DMS114 treated with DMSO at 0.1 percent for 48 hours (cell line): ENCODE results near the gene RANBP17.
"Not testable (repeated sequence)": the region's sequence is repeated elsewhere in the genome, so short reads cannot be mapped to it uniquely, and the experiment has no call there.

Source experiments
- DNase-seq: peaks from one replicate; lab custom pipeline; 2025; ENCODE audit not compliant: unreplicated experiment; lab: John Stamatoyannopoulos, UW

Gene RANBP17

DNA sequence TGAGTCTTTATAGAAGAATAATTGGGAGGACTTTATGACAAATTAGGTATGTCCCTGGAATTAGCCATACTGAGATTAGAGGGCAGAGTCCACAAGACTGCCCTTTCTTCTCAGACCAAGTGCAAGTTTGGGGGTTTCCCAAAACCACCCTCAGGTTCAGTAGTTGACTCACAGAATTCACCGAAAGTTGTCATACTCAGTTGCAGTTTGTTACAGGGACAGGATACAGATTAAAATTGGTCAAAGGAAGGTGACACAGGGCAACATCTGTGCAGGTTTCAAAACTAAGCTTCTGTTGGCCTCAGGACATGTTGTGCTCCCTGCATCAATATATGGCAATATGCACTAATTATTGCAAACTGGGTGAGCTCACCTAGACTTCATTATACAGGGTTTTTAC is 3.8 kb downstream of the RANBP17 start:
- DNase-seq = no peak

DNA sequence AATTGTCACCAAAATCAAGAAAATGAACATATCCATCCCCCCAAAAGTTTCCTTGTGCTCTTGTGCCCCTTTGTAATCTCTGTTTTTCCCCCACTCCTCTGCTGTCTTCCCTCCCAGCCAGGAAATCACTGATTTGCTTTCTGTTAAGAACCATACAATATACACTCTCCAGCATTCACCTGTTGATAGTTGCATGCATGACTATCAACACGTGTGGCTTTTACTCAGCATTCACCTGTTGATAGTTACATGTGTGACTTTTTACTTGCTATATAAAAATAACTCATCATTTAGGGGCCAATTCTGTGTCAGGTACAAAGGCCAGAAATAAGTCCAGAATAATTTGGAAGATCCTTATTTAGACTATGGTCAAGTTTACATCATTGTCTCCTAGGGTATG is 6.0 kb downstream of the RANBP17 start:
- no peak for DNase-seq

GRCh38 chr5:170870390-170870789 is 8.6 kb downstream of the RANBP17 start:
- not testable (repeated sequence) for DNase-seq

DNA sequence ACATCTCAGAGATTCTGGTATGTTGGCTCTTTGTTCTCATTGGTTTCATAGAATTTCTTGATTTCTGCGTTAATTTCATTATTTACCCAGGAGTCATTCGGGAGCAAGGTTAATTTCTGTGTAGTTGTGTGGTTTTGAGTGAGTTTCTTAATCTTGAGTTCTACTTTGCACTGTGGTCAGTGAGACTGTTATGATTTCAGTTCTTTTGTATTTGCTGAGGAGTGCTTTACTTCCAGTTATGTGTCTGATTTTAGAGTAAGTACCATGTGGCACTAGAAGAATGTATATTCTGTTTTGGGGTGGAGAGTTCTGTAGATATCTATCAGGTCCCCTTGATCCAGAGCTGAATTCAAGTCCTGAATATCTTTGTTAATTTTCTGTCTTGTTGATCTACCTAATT is 12.2 kb downstream of the RANBP17 start:
- DNase-seq = no peak

DNA sequence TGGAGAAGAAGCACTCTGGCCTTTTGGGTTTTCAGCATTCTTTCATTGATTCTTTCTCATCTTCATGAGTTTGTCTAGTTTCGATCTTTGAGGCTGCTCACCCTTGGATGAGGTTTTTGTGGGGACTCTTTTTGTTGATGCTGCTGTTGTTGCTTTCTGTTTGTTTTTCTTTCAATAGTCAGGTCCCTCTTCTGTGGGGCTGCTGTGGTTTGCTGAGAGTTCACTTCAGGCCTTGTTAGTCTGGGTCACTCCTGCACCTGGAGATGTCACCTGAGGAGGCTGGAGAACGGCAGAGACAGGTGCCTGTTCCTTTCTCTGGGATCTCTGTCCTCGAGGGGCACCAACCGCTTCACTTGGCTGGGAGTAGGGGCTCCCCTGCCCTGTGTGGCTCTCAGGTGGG is 14.0 kb downstream of the RANBP17 start:
- DNase-seq = no peak

DNA sequence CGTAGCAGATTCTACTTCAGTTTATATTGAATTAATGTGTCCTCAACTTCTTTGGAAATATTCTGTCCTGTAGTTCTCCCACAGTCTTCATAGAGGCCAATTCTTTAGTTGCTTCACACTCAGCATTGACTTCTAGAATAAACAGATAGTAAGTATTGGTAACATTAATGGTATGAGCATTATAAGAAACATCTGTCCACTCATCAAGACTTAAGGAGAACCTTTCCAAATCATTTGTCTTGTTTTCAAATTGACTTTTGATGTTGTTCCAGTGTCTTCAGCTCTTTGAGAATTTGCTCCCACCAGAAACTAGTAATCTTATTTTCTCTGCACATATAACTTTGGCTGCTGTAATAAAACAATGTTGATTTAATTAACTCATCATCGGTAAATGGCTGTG is 18.3 kb downstream of the RANBP17 start:
- no peak for DNase-seq

- DNase-seq = no peak
Measured at GRCh38 chr5:170882345-170882744, 20.5 kb downstream of the RANBP17 start.

DNA sequence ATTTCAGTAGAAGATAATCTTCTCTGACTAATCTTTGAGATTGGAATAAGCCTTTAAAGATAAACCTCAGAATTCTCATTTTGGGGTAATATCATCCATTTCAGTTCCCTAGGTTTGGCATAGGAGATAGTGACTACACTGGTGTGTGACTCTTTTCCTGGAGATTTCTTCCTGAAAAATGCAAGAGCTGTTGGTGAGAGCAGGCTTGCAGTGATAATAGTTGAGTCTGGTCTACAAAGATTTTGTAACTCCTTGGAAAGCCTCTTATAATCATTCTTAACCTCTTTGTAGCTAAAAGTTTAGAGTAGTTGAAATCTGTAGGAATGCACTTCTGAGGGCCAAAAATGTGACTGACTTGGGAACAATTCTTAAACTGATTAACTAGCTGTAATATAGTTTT is 23.4 kb downstream of the RANBP17 start:
- DNase-seq = no peak

DNA sequence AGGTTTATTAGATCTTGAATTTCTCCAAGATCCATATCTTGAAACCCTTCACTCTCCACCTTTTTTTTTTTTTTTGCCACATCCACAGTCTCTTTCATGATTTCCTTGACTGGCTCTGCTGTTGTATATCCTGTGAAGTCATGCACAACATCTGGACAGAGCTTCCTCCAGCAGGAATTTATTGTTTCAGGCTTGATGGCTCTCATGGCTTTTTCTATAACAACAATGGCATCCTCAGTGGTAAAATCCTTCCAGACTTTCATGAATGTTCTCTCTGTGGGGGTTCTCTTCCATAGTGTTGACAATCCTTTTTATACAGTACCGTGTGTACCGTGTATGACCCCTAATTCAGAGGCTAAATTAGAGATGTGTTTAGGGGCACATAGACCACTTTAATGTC is 24.0 kb downstream of the RANBP17 start:
- DNase-seq = no peak

DNA sequence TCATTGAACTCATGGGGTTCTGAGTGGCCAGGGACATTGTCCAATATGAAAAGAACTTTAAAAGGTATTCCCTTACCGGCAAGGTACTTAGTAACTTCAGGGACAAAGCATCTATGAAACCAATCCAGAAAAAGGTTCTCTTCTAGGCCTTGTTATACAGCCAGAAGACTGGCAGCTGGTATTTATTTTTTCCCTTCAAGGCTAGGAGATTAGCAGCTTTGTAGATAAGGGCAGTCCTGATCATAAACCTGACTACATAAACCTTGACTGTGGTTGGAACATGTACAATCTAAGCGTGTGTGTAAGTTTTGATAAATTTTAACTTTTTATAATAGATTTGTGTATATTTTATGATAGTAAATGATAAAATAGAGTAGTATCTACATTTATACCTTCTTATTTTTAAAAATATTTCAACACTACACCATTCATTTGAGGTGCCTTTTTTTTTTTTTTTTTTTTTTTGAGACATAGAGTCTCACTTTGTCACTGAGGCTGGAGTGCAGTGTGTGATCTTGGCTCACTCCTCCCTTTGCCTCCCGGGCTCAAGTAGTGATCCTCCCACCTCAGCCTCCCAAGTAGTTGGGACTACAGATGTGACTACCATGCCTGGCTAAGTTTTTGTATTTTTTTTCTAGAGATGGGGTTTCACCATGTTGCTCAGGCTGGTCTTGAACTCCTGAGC is 24.5 kb downstream of the RANBP17 start:
- no peak for DNase-seq

GRCh38 chr5:170892196-170892595 is 30.4 kb downstream of the RANBP17 start:
- no peak for DNase-seq

GRCh38 chr5:170894665-170895064 is 32.8 kb downstream of the RANBP17 start:
- no peak for DNase-seq

GRCh38 chr5:170896779-170897178 is 35.0 kb downstream of the RANBP17 start:
- DNase-seq = no peak

- DNase-seq = no peak
Measured at GRCh38 chr5:170903075-170903474, 41.3 kb downstream of the RANBP17 start.

DNA sequence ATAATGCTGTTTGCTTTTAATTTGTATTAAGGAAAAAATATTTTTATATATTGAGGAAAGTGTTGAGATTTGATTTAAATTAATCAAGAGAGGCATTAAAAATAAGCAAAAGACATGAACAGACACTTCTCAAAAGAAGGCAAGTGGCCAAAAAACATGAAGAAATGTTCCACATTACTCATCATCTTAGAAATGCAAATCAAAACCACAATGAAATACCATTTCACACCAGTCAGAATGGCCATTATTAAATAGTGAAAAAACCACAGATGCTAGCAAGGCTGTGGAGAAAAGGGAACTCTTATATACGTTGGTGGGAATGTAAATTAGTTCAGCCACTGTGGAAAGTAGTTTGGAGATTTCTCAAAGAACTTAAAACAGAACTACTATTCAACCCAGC is 45.9 kb downstream of the RANBP17 start:
- DNase-seq = no peak

GRCh38 chr5:170913573-170913972 is 51.8 kb downstream of the RANBP17 start:
- no peak for DNase-seq

GRCh38 chr5:170917113-170917512 is 55.3 kb downstream of the RANBP17 start:
- no peak for DNase-seq

DNA sequence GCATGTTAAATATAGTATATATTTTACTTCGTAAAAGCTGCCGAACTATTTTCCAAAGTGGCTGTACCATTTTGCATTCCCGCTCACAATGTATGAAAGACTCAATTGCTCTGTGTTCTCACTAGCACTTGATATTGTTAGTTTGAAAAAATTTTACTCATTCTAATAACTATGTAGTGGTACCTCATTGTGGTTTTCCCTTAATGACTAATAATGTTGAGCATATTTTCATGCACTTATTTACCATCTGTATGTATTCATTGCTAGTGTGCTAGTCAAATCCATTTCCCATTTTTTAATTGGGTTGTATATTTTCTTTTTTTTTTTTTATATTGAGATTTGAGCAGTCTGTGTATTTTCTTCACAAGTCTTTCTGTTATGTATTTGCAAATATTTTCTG is 58.4 kb downstream of the RANBP17 start:
- DNase-seq = no peak

DNA sequence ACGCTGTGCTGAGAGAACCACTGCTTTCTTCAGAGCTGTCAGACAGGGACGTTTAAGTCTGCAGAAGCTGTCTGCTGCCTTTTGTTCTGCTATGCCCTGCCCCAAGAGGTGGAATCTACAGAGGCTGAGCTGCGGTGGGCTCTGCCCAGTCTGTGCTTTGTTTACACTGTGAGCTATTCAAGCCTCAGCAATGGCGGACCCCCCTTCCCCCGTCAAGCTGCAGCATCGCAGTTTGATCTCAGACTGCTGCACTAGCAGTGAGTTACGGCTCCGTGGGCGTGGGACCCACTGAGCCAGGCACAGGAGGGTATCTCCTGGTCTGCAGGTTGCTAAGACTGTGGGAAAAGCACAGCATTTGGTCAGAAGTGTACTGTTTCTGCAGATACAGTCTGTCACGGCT is 60.5 kb downstream of the RANBP17 start:
- DNase-seq = not testable (repeated sequence)

DNA sequence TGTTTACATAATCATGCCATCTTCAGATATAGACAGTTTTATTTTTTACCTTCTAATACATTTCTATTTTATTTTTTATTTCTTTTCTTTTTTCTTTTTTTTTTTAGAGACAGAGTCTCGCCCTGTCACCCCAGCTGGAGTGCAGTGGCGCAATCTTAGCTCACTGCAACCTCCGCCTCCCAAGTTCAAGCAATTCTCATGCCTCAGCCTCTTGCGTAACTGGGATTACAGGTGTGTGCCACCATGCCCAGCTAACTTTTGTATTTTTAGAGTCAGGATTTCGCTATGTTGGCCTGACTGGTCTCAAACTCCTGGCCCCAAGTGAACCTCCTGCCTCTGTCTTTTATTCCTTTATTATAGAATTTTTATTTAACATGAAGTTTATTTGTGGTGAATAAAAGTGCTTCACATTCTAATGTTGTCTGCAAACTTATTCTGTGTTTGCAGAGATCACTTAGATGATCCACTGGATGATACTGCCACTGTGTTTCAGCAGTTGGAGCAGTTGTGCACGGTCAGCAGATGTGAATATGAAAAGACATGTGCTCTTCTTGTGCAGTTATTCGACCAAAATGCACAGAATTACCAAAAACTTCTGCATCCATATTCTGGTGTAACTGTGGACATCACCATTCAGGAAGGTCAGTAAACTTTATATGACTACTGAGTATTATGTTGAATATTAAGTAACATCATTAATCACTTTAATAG is 62.2 kb downstream of the RANBP17 start:
- DNase-seq = no peak

DNA sequence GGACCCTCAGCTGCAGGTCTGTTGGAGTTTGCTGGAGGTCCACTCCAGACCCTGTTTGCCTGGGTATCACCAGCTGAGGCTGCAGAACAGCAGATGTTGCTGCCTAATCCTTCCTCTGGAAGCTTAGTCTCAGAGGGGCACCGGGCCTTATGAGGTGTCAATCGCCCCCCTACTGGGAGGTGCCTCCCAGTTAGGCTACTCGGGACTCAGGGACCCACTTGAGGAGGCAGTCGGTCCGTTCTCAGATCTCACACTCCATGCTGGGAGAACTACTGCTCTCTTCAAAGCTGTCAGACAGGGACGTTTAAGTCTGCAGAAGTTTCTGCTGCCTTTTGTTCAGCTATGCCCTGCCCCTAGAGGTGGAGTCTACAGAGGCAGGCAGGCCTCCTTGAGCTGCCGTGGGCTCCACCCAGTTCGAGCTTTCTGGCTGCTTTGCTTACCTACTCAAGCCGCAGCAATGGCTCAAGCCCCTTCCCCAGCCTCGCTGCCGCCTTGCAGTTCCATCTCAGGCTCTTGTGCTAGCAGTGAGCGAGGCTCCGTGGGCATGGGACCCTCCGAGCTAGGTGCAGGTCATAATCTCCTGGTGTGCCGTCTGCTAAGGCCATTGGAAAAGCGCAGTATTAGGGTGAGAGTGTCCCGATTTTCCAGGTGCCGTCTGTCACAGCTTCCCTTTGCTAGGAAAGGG is 73.9 kb downstream of the RANBP17 start:
- not testable (repeated sequence) for DNase-seq

GRCh38 chr5:170937072-170937471 is 75.3 kb downstream of the RANBP17 start:
- DNase-seq = no peak
